Measurements from ENCODE around the gene RBM10. TPM values are rescaled to one million over a fixed set of nuclear protein-coding genes. Genes with fewer than 3 reads are reported as not detected.

The RBM10 gene
- polyA plus RNA-seq, 3 donors from 2014 or later: 15.1 to 34.1 (median 18.0) TPM

DNA sequence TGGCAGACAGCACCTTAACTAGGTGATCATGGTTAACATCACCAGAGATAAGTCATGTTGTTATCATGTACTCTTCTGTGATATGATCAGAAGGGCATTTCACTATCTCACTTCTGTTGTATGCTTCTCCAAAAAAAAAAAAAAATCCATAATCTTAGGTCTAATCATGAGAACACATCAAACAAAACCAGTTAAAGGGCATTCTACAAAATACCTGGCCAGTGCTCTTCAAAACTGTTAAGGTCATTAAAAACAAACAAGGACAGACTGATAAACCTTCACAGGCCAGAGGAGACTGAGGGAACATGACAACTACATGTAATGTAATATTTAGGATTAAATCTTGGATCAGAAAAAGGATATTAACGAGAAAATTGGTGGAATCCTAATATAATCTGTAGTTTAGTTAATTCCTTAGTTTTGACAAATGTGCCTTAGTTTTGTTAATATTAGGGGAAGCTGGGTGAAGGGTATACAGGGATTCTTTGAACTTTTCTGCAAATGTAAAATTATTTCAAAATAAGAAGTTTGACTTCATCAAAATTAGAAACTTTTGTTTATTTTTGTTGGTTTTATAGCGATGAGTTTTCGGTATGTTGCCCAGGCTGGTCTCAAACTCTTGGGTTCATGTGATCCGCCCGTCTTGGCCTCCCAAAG lies 18.0 kb downstream of the RBM10 start:
- DNase-seq: no peak
- Mint-ChIP-seq H3K4me1 (peaks cover 0 to 1% of the 10 kb centered on the region in 2 donors), H3K27me3 (ENCODE audit: low read depth in 3 of 3) (peaks cover 0 to 2% (median 2%) of the 10 kb centered on the region in 3 donors), H3K36me3 (peaks cover 0 to 3% (median 0%) of the 10 kb centered on the region in 3 donors), H3K4me3 (no peak overlapping the region), H3K9me3 (no peaks in the 10 kb centered on the region), H3K27ac (no peak overlapping the region)

DNA sequence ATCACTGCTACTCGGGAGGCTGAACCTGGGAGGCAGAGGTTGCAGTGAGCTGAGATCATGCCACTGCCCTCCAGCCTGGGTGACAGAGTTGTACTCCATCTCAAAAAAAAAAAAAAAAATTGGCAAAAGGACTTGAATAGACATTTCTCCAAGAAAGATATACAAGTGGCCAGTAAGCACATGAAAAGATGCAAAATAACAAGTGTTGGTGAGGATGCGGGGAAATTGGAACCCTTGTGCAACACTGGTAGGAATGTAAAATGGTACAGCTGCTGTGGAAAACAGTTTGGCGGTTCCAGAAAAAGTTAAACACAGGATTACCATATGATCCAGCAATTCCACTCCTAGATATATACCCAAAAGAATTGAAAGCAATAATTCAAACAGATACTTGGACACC lies 19.4 kb downstream of the RBM10 start:
- Mint-ChIP-seq H3K27ac (peak overlapping the region in 1 of 6 donors; percentile 50), H3K4me3 (no peak overlapping the region), H3K9me3 (no peaks in the 10 kb centered on the region), H3K4me1 (peaks cover 0 to 1% of the 10 kb centered on the region in 2 donors), H3K27me3 (ENCODE audit: low read depth in 3 of 3) (peaks cover 2 to 3% (median 2%) of the 10 kb centered on the region in 3 donors), H3K36me3 (peaks cover 0 to 1% (median 0%) of the 10 kb centered on the region in 3 donors)
- DNase-seq: no peak

- Mint-ChIP-seq H3K9me3 (no peaks in the 10 kb centered on the region), H3K36me3 (no peaks in the 10 kb centered on the region), H3K27ac (no peak overlapping the region), H3K4me3 (no peak overlapping the region), H3K27me3 (ENCODE audit: low read depth in 3 of 3) (peaks cover 1 to 3% (median 2%) of the 10 kb centered on the region in 3 donors), H3K4me1 (peaks cover 0 to 1% of the 10 kb centered on the region in 2 donors)
- no peak for DNase-seq
These were observed 21.1 kb downstream of the RBM10 start for GRCh38 chrX:47166126-47166525.

DNA sequence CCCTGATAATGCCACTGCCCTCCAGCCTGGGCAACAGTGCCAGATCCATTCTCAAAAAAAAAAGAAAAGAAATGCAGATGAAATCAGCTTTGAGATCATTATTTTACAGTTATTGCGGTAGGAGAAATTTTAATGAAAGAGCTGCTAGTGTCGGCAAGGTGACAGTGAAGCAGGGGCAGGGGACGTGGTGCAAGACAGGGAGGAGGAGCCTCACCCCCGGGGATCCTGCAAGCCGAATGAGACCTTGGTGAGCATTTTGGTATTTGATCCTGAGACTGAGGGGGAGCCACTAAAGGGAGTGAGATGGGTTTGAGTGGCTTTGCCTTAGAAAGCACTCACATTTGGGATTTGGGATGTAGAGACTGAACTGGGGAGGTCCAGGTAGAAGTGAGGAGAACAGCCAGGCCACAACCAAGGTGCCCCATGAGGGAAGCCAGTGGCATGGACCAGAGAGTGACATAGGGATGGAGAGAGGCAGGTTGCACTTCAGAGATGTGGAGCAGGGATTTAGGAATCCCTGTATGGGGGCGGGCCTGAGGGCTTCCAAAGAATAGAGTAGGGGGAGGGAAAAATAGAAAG lies 23.6 kb downstream of the RBM10 start:
- Mint-ChIP-seq H3K36me3 (no peaks in the 10 kb centered on the region), H3K4me3 (no peak overlapping the region), H3K27me3 (ENCODE audit: low read depth in 3 of 3) (peaks cover 1 to 3% (median 2%) of the 10 kb centered on the region in 3 donors), H3K9me3 (no peaks in the 10 kb centered on the region), H3K27ac (peak overlapping the region in 2 of 6 donors; percentile 23 to 45), H3K4me1 (no peaks in the 10 kb centered on the region)
- no peak for DNase-seq

- Mint-ChIP-seq H3K27me3 (ENCODE audit: low read depth in 3 of 3) (peaks cover 3 to 7% (median 6%) of the 10 kb centered on the region in 3 donors), H3K9me3 (no peaks in the 10 kb centered on the region), H3K36me3 (no peaks in the 10 kb centered on the region), H3K4me3 (no peak overlapping the region), H3K4me1 (no peaks in the 10 kb centered on the region), H3K27ac (no peak overlapping the region)
- DNase-seq: no peak
These were observed 24.3 kb downstream of the RBM10 start for GRCh38 chrX:47169273-47169672.

DNA sequence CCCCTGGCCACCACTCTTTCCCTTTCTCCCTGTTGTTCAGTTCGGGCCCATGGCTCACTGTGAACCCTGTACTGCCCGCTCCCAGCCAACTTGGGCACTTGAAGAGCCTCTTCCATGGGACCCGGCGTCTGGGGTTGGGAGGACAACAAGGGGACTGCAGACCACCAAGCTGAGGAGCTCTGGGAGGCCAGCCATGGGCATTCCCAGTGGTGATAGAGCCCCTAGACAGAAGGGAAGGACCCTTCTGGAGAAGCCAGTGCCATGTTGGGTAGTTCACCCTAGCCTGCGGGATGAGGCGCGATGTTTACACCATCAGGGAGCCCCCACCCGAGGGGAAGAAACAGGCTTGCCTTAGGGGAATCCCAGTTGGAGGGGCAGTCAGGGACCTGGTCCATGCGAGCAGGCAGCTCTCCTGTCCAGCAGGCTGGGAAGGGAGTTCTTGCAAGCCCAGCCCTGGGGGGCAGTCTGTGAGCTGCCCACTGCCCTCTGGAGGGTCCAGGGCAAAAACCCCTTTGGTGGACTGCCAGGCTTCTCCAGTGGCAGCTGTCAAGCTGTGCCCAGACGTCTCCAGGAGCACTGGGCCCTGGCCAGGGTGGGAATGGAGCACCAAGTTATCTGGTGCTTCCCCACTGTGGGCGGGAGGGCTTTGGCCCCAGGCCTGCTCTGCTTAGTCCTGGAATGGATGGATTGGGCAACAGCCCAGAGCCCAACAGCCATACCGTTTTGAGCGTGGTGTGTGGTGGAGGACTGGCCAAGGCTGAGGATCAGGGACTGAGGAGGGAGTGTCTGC lies 24.9 kb downstream of the RBM10 start:
- Mint-ChIP-seq H3K4me3 (no peak overlapping the region), H3K9me3 (no peaks in the 10 kb centered on the region), H3K36me3 (no peaks in the 10 kb centered on the region), H3K4me1 (no peaks in the 10 kb centered on the region), H3K27ac (no peak overlapping the region), H3K27me3 (ENCODE audit: low read depth in 3 of 3) (peaks cover 3 to 6% (median 5%) of the 10 kb centered on the region in 3 donors)
- no peak for DNase-seq

DNA sequence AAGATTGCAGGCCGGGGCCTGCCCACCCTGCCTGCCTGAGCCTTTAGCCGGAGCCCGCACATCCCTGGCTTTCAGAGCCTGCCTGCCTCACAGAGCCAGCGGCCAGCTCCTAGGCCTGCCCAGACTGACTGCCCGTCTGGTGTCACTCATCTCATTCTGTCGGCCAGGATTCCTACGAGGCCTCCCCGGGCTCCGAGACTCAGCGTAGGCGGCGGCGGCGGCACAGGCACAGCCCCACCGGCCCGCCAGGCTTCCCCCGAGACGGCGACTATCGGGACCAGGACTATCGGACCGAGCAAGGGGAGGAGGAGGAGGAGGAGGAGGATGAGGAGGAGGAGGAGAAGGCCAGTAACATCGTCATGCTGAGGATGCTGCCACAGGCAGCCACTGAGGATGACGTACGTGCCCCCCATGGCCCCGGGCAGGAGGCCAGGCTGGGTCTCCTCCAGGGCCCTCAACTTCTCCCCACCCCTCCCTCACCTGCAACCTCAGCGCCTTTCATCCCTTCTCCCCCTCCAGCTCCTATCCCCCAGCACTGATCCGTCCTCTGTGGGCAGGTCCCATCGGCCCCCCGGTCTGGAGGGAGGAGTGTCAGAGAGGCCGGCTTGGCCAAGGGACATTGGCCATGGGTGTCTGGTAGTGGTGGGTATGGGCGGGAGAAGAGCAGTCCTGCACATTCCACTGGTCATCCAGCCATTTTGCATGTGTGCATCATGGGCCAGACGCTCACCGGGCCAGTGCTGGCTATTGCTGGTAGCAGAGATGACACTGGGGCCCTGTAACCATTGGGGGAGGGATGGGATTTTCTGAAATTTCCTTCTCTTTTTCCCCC lies 26.1 kb downstream of the RBM10 start:
- H3K9me3 Mint-ChIP-seq: no peaks in the 10 kb centered on the region
- H3K4me3 Mint-ChIP-seq: no peak overlapping the region
- H3K4me1 Mint-ChIP-seq: no peaks in the 10 kb centered on the region
- no peaks in the 10 kb centered on the region for H3K36me3 Mint-ChIP-seq
- H3K27ac Mint-ChIP-seq: no peak overlapping the region
- peaks cover 3 to 6% (median 5%) of the 10 kb centered on the region in 3 donors for H3K27me3 Mint-ChIP-seq (ENCODE audit: low read depth in 3 of 3)
- DNase-seq: no peak

GRCh38 chrX:47171996-47172395 lies 27.0 kb downstream of the RBM10 start:
- Mint-ChIP-seq H3K36me3 (peaks cover 0 to 4% (median 0%) of the 10 kb centered on the region in 3 donors), H3K27me3 (ENCODE audit: low read depth in 3 of 3) (peaks cover 3 to 6% (median 5%) of the 10 kb centered on the region in 3 donors), H3K4me1 (no peaks in the 10 kb centered on the region), H3K27ac (no peak overlapping the region), H3K4me3 (no peak overlapping the region), H3K9me3 (no peaks in the 10 kb centered on the region)
- DNase-seq: no peak

DNA sequence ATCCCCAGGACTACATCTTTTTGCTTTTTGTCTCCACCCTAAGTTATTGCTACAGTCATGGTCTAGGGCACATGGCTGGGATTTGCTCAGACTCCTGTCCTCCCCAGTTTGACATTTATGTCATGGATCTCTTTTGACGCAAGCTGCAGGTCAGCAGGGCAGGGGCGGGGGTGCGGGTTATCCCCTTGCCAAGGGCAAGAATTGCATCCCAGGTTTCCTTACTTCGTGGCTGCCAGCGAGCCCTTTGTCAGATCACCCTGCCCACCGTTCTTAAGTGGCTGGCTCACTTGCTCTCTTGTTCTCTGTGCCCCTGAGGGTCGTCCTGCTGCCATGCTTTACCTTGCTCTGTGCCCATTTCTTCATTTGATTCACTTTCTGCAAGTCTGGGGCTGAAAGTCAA lies 27.5 kb downstream of the RBM10 start:
- H3K9me3 Mint-ChIP-seq: no peaks in the 10 kb centered on the region
- peaks cover 0 to 4% (median 0%) of the 10 kb centered on the region in 3 donors for H3K36me3 Mint-ChIP-seq
- H3K4me3 Mint-ChIP-seq: no peak overlapping the region
- H3K4me1 Mint-ChIP-seq: no peaks in the 10 kb centered on the region
- H3K27me3 Mint-ChIP-seq (ENCODE audit: low read depth in 3 of 3): peaks cover 3 to 6% (median 5%) of the 10 kb centered on the region in 3 donors
- DNase-seq: no peak
- H3K27ac Mint-ChIP-seq: no peak overlapping the region

DNA sequence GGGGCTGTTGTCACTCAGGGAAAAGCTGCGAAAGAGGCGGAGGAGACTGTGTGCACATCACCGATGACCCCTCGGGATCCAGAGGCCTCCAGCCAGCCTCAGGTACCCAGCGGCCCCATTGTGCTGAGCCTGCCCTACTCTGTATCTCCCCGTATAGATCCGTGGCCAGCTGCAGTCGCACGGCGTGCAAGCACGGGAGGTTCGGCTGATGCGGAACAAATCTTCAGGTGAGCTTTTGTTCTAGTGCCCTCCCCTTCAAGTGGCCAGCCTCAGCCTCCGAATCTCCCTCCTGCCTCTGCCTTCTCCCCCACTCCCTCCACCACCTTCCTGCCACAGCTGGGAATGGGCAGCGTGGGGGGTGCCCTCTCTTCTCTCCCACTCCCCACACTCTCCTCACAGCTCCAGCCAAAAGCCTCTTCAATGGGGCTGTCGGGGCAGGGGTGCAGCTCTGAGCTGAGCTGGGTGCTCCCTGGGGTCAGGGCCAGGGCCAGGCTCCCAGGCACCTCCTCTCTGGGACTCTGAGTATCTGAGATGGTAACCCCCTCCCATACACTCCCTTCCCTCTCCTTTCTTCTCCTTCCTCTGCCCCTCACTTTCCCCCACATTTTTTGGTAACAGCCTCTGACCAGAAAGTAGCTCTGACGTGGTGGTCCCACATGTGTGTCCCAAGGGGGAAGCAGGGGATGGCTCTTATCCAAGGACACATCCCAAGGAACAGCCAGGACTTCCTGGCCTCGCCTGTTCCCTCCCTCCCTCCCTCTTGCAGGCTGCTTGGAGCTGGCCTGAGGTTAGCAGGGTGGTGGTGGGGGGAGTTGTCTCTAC lies 28.2 kb downstream of the RBM10 start:
- peaks cover 3 to 6% (median 5%) of the 10 kb centered on the region in 3 donors for H3K27me3 Mint-ChIP-seq (ENCODE audit: low read depth in 3 of 3)
- no peaks in the 10 kb centered on the region for H3K9me3 Mint-ChIP-seq
- no peaks in the 10 kb centered on the region for H3K4me1 Mint-ChIP-seq
- no peak for DNase-seq
- H3K27ac Mint-ChIP-seq: no peak overlapping the region
- H3K4me3 Mint-ChIP-seq: no peak overlapping the region
- H3K36me3 Mint-ChIP-seq: peaks cover 0 to 7% (median 0%) of the 10 kb centered on the region in 3 donors

DNA sequence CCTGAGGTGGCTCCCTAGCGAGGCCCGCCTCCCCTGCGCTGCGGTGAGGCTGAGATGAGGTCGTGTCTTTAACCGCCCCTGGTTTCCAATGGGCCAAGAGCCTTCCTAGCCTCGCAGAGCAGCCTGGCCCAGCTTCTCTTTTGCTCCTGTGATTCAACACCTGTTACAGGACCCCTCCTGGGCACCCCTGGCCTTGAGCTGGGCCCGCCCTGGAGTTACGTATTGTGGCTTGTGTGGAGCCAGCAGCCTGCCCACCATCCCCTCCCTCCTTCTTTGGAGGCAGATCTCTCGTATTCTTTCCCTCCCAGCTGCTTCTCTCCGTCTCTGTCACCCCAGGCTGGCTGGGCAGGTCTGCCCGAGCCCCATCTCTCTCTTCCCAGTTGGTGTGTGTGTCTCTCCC lies 29.4 kb downstream of the RBM10 start:
- H3K9me3 Mint-ChIP-seq: no peaks in the 10 kb centered on the region
- no peaks in the 10 kb centered on the region for H3K4me1 Mint-ChIP-seq
- H3K36me3 Mint-ChIP-seq: peaks cover 0 to 8% (median 0%) of the 10 kb centered on the region in 3 donors
- H3K4me3 Mint-ChIP-seq: no peak overlapping the region
- H3K27ac Mint-ChIP-seq: no peak overlapping the region
- peaks cover 3 to 9% (median 3%) of the 10 kb centered on the region in 3 donors for H3K27me3 Mint-ChIP-seq (ENCODE audit: low read depth in 3 of 3)
- DNase-seq: no peak

DNA sequence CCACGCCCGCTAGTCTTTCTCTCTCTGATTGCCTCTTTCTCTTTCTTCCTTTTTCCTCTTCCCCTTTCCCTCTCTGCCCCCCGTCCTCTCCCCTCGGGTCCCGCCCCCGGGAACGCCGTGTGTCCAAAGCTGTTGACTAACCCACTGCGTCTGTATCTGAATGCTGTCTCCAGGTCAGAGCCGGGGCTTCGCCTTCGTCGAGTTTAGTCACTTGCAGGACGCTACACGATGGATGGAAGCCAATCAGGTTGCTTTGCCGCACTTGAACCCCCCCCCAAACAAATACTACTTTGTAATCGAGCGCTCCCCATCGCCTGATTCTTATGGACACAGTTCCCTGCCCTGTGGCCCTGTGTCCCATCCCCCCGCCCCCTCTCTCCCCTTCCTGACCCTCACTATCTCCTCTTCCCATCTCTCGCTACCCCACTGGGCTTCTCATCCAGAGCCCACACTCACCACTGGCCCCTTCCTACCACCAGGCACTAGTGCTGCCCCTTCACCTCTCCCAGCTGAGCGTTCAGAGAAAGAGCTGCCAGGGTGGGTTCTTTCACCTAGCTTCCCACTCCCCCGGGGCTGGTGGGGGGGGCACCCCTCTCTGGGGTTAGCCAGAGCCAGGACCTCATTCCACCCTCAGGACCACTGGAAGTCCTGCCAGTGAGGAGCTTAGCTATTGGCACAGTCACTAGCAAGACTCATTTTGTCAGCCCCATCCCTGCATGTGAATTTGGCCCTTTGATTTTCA lies 30.0 kb downstream of the RBM10 start:
- H3K4me1 Mint-ChIP-seq: no peaks in the 10 kb centered on the region
- H3K27ac Mint-ChIP-seq: peak overlapping the region in 1 of 6 donors; percentile 17
- H3K36me3 Mint-ChIP-seq: peaks cover 0 to 10% (median 0%) of the 10 kb centered on the region in 3 donors
- H3K27me3 Mint-ChIP-seq (ENCODE audit: low read depth in 3 of 3): peaks cover 3 to 9% (median 3%) of the 10 kb centered on the region in 3 donors
- H3K4me3 Mint-ChIP-seq: no peak overlapping the region
- no peaks in the 10 kb centered on the region for H3K9me3 Mint-ChIP-seq
- no peak for DNase-seq

Data from immature natural killer cell (primary cell).